DND-41 (cell line): ENCODE measurements around the gene FAM174A.

Experiments
- EZH2 ChIP-seq: IDR thresholded peaks from 3 replicates; pipeline ENCODE4 v1.6.1; 2012; ENCODE audit warnings: borderline replicate concordance, low read depth, mild to moderate bottlenecking, moderate library complexity, low read length, inconsistent platforms; ENCODE audit not compliant: severe bottlenecking
- TF ChIP-seq, protein P1 (sequence below): IDR thresholded peaks from 2 replicates; pipeline ENCODE4 v1.5.1; 2012; ENCODE audit warnings: borderline replicate concordance, low read length, moderate library complexity, mild to moderate bottlenecking; ENCODE audit not compliant: poor library complexity, severe bottlenecking; ENCODE audit errors: extremely low read depth

DNA sequence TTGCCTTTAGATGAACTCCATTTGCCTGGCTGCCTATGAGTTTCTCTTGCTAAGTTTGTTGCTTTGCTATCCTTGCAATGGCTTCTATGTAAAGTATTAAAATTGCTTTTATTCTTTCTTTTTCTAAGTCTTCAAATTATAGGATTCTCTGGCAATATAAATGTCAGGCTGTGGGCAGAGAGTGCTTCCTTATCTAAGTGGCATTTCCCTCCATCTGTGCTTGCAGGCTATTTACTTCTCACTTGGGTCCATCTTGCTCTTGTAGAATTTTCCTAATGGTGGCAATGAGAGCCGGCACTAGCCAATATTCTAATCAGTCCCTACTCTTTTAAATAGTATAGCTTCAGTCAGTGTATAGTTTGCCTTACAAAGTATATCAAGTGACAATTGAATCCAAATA, 63.3 kb downstream of the FAM174A start:
- TF ChIP-seq EZH2: no peak
- TF ChIP-seq, protein P1, sequence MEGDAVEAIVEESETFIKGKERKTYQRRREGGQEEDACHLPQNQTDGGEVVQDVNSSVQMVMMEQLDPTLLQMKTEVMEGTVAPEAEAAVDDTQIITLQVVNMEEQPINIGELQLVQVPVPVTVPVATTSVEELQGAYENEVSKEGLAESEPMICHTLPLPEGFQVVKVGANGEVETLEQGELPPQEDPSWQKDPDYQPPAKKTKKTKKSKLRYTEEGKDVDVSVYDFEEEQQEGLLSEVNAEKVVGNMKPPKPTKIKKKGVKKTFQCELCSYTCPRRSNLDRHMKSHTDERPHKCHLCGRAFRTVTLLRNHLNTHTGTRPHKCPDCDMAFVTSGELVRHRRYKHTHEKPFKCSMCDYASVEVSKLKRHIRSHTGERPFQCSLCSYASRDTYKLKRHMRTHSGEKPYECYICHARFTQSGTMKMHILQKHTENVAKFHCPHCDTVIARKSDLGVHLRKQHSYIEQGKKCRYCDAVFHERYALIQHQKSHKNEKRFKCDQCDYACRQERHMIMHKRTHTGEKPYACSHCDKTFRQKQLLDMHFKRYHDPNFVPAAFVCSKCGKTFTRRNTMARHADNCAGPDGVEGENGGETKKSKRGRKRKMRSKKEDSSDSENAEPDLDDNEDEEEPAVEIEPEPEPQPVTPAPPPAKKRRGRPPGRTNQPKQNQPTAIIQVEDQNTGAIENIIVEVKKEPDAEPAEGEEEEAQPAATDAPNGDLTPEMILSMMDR: no peak
